ENCODE data around the gene MLXIPL. TPM values are rescaled to one million over a fixed set of nuclear protein-coding genes. Genes with fewer than 3 reads are reported as not detected.
"Not testable (repeated sequence)": the region's sequence is repeated elsewhere in the genome, so short reads cannot be mapped to it uniquely, and the experiment has no call there.

MLXIPL gene
- total RNA-seq, 2 experiments from 2014 or later, result not detected

- Mint-ChIP-seq H3K27me3 (ENCODE audit: low read depth) (no peaks in the 10 kb centered on the region), H3K4me3 (no peak overlapping the region), H3K9me3 (ENCODE audit: insufficient read depth) (no peaks in the 10 kb centered on the region), H3K27ac (no peak overlapping the region), H3K4me1 (ENCODE audit: low read depth) (peaks cover 8% of the 10 kb centered on the region), H3K36me3 (ENCODE audit: low read depth) (no peaks in the 10 kb centered on the region)
- CTCF ChIA-PET, result interaction anchor here (1.2 to 2.3 kb wide), 5 partner anchors 9 to 152 kb away, joined by 3 to 6 read pairs (median 3); partner anchors contain the start of genes ABHD11, BUD23 and TBL2
- ATAC-seq, result no peak
- POLR2A ChIA-PET, result interaction anchor here (1.2 to 1.5 kb wide), 3 partner anchors 9 to 66 kb away, joined by 4 read pairs; partner anchors contain the start of genes BAZ1B and TBL2
- no peak for DNase-seq
These were observed 37.4 kb downstream of the MLXIPL start for GRCh38 chr7:73586911-73587310.

- no peak overlapping the region for H3K4me3 Mint-ChIP-seq
- no peaks in the 10 kb centered on the region for H3K9me3 Mint-ChIP-seq (ENCODE audit: insufficient read depth)
- ChIA-PET POLR2A (no interaction called here), CTCF (interaction anchor here (0.7 to 1.5 kb wide), 3 partner anchors 22 to 96 kb away, joined by 3 to 6 read pairs (median 4); partner anchors contain the start of gene BAZ1B)
- ATAC-seq (no peak), DNase-seq (no peak)
- no peaks in the 10 kb centered on the region for H3K36me3 Mint-ChIP-seq (ENCODE audit: low read depth)
- no peaks in the 10 kb centered on the region for H3K27me3 Mint-ChIP-seq (ENCODE audit: low read depth)
- H3K4me1 Mint-ChIP-seq (ENCODE audit: low read depth), result peaks cover 12% of the 10 kb centered on the region
- H3K27ac Mint-ChIP-seq, result no peak overlapping the region
These were observed 39.1 kb downstream of the MLXIPL start for GRCh38 chr7:73585196-73585595.

GRCh38 chr7:73582664-73583202 is 41.6 kb downstream of the MLXIPL start:
- CTCF ChIA-PET, result no interaction called here
- H3K27me3 Mint-ChIP-seq (ENCODE audit: low read depth), result no peaks in the 10 kb centered on the region
- peaks cover 18% of the 10 kb centered on the region for H3K4me1 Mint-ChIP-seq (ENCODE audit: low read depth)
- no peaks in the 10 kb centered on the region for H3K9me3 Mint-ChIP-seq (ENCODE audit: insufficient read depth)
- POLR2A ChIA-PET, result interaction anchor here (1.3 kb wide), 1 partner anchor 152 kb away, joined by 3 read pairs; no protein-coding TSS in a partner anchor
- H3K36me3 Mint-ChIP-seq (ENCODE audit: low read depth), result peaks cover 1% of the 10 kb centered on the region
- no peak overlapping the region for H3K27ac Mint-ChIP-seq
- ATAC-seq, result no peak
- no peak overlapping the region for H3K4me3 Mint-ChIP-seq
- no peak for DNase-seq

- H3K9me3 Mint-ChIP-seq (ENCODE audit: insufficient read depth); H3K4me3 Mint-ChIP-seq; H3K27ac Mint-ChIP-seq; H3K27me3 Mint-ChIP-seq (ENCODE audit: low read depth); ATAC-seq; POLR2A ChIA-PET; DNase-seq; CTCF ChIA-PET; H3K36me3 Mint-ChIP-seq (ENCODE audit: low read depth): not testable (repeated sequence)
- H3K4me1 Mint-ChIP-seq (ENCODE audit: low read depth), result peaks cover 28% of the 10 kb centered on the region
These were observed 43.3 kb downstream of the MLXIPL start for GRCh38 chr7:73581006-73581405.

GRCh38 chr7:73578342-73579128 is 45.8 kb downstream of the MLXIPL start, which contains the start of gene TBL2:
Gene TBL2 (minus strand): TSS chr7:73578579. CDS start chr7:73578549, 30 bp downstream.
- Mint-ChIP-seq H3K4me1 (ENCODE audit: low read depth) (peaks cover 28% of the 10 kb centered on the region), H3K4me3 (peak within 1 kb of the TSS; percentile 86), H3K27me3 (ENCODE audit: low read depth) (no peaks in the 10 kb centered on the region), H3K9me3 (ENCODE audit: insufficient read depth) (no peaks in the 10 kb centered on the region), H3K36me3 (ENCODE audit: low read depth) (peaks cover 16% of the 10 kb centered on the region), H3K27ac (peak within 1 kb of the TSS; percentile 94)
- DNase-seq, result peak; percentile 99
- ChIA-PET POLR2A (interaction anchor here (0.8 to 2.9 kb wide), 10 partner anchors 9 to 118 kb away, joined by 3 to 19 read pairs (median 6); partner anchors contain the start of genes BAZ1B and BCL7B), CTCF (interaction anchor here (0.7 to 1.3 kb wide), 9 partner anchors 9 to 127 kb away, joined by 3 to 6 read pairs (median 3); partner anchors contain the start of gene BAZ1B)
- ATAC-seq, result peak; percentile 94

GRCh38 chr7:73577627-73578341 is 46.5 kb downstream of the MLXIPL start:
- H3K27ac Mint-ChIP-seq, result peak overlapping the region; percentile 88
- peak overlapping the region; percentile 86 for H3K4me3 Mint-ChIP-seq
- DNase-seq, result no peak
- H3K4me1 Mint-ChIP-seq (ENCODE audit: low read depth), result peaks cover 28% of the 10 kb centered on the region
- ChIA-PET CTCF (interaction anchor here (0.7 to 1.3 kb wide), 8 partner anchors 8 to 126 kb away, joined by 3 to 6 read pairs (median 4); partner anchors contain the start of gene BAZ1B), POLR2A (interaction anchor here (0.8 to 2.9 kb wide), 11 partner anchors 9 to 119 kb away, joined by 3 to 19 read pairs (median 5); partner anchors contain the start of genes BAZ1B and BCL7B)
- ATAC-seq, result peak; percentile 6
- peaks cover 23% of the 10 kb centered on the region for H3K36me3 Mint-ChIP-seq (ENCODE audit: low read depth)
- no peaks in the 10 kb centered on the region for H3K9me3 Mint-ChIP-seq (ENCODE audit: insufficient read depth)
- H3K27me3 Mint-ChIP-seq (ENCODE audit: low read depth), result no peaks in the 10 kb centered on the region

GRCh38 chr7:73573791-73574190 is 50.5 kb downstream of the MLXIPL start:
- no peak for DNase-seq
- no peak overlapping the region for H3K4me3 Mint-ChIP-seq
- no peak overlapping the region for H3K27ac Mint-ChIP-seq
- no peaks in the 10 kb centered on the region for H3K27me3 Mint-ChIP-seq (ENCODE audit: low read depth)
- peaks cover 15% of the 10 kb centered on the region for H3K4me1 Mint-ChIP-seq (ENCODE audit: low read depth)
- ChIA-PET CTCF (no interaction called here), POLR2A (no interaction called here)
- H3K36me3 Mint-ChIP-seq (ENCODE audit: low read depth), result peaks cover 49% of the 10 kb centered on the region
- no peak for ATAC-seq
- H3K9me3 Mint-ChIP-seq (ENCODE audit: insufficient read depth), result no peaks in the 10 kb centered on the region

- POLR2A ChIA-PET, result no interaction called here
- H3K36me3 Mint-ChIP-seq (ENCODE audit: low read depth), result peaks cover 50% of the 10 kb centered on the region
- H3K27ac Mint-ChIP-seq, result no peak overlapping the region
- no peaks in the 10 kb centered on the region for H3K27me3 Mint-ChIP-seq (ENCODE audit: low read depth)
- DNase-seq (no peak), ATAC-seq (no peak)
- peaks cover 15% of the 10 kb centered on the region for H3K4me1 Mint-ChIP-seq (ENCODE audit: low read depth)
- CTCF ChIA-PET, result no interaction called here
- H3K4me3 Mint-ChIP-seq, result no peak overlapping the region
- no peaks in the 10 kb centered on the region for H3K9me3 Mint-ChIP-seq (ENCODE audit: insufficient read depth)
These were observed 51.0 kb downstream of the MLXIPL start for GRCh38 chr7:73573276-73573675.

GRCh38 chr7:73572767-73573186 is 51.5 kb downstream of the MLXIPL start:
- no peak overlapping the region for H3K27ac Mint-ChIP-seq
- H3K4me3 Mint-ChIP-seq, result no peak overlapping the region
- no peak for ATAC-seq
- H3K27me3 Mint-ChIP-seq (ENCODE audit: low read depth), result no peaks in the 10 kb centered on the region
- peaks cover 52% of the 10 kb centered on the region for H3K36me3 Mint-ChIP-seq (ENCODE audit: low read depth)
- H3K4me1 Mint-ChIP-seq (ENCODE audit: low read depth), result peaks cover 18% of the 10 kb centered on the region
- POLR2A ChIA-PET, result interaction anchor here (1.5 kb wide), 1 partner anchor 16 kb away, joined by 4 read pairs; the partner anchor contains the start of gene BCL7B
- H3K9me3 Mint-ChIP-seq (ENCODE audit: insufficient read depth), result no peaks in the 10 kb centered on the region
- CTCF ChIA-PET, result no interaction called here
- DNase-seq, result no peak

- Mint-ChIP-seq H3K4me3 (no peak overlapping the region), H3K27ac (no peak overlapping the region), H3K27me3 (ENCODE audit: low read depth) (no peaks in the 10 kb centered on the region), H3K36me3 (ENCODE audit: low read depth) (peaks cover 49% of the 10 kb centered on the region), H3K9me3 (ENCODE audit: insufficient read depth) (no peaks in the 10 kb centered on the region), H3K4me1 (ENCODE audit: low read depth) (peaks cover 25% of the 10 kb centered on the region)
- ChIA-PET POLR2A (no interaction called here), CTCF (no interaction called here)
- DNase-seq (no peak), ATAC-seq (no peak)
These were observed 53.3 kb downstream of the MLXIPL start for GRCh38 chr7:73570977-73571376.

- DNase-seq (no peak), ATAC-seq (no peak)
- Mint-ChIP-seq H3K27me3 (ENCODE audit: low read depth) (no peaks in the 10 kb centered on the region), H3K27ac (no peak overlapping the region), H3K4me3 (no peak overlapping the region), H3K9me3 (ENCODE audit: insufficient read depth) (no peaks in the 10 kb centered on the region), H3K36me3 (ENCODE audit: low read depth) (peaks cover 49% of the 10 kb centered on the region), H3K4me1 (ENCODE audit: low read depth) (peaks cover 29% of the 10 kb centered on the region)
- CTCF ChIA-PET, result no interaction called here
- POLR2A ChIA-PET, result no interaction called here
These were observed 53.8 kb downstream of the MLXIPL start for GRCh38 chr7:73570521-73570920.
